Measurements from ENCODE around the gene KNSTRN.

Gene KNSTRN

GRCh38 chr15:40439960-40440742 lies 57.6 kb downstream of the KNSTRN start (continued):
- TF ChIP-seq ZNF658 (tag by site-specific recombination; IDR thresholded peaks at IDR 0.05) = no peak
- no peak for TF ChIP-seq ZNF416 (tag by site-specific recombination; IDR thresholded peaks at IDR 0.05)
- no peak for TF ChIP-seq ZNF747 (tag by site-specific recombination; IDR thresholded peaks at IDR 0.05)
- no peak for TF ChIP-seq ZBTB6 (tag by site-specific recombination; IDR thresholded peaks at IDR 0.05)
- no peak for TF ChIP-seq ZNF621 (tag by site-specific recombination; IDR thresholded peaks at IDR 0.05)
- TF ChIP-seq ZNF335 (tag by site-specific recombination; conservative IDR thresholded peaks at IDR 0.05) = peak; percentile 82
- TF ChIP-seq, protein P1, sequence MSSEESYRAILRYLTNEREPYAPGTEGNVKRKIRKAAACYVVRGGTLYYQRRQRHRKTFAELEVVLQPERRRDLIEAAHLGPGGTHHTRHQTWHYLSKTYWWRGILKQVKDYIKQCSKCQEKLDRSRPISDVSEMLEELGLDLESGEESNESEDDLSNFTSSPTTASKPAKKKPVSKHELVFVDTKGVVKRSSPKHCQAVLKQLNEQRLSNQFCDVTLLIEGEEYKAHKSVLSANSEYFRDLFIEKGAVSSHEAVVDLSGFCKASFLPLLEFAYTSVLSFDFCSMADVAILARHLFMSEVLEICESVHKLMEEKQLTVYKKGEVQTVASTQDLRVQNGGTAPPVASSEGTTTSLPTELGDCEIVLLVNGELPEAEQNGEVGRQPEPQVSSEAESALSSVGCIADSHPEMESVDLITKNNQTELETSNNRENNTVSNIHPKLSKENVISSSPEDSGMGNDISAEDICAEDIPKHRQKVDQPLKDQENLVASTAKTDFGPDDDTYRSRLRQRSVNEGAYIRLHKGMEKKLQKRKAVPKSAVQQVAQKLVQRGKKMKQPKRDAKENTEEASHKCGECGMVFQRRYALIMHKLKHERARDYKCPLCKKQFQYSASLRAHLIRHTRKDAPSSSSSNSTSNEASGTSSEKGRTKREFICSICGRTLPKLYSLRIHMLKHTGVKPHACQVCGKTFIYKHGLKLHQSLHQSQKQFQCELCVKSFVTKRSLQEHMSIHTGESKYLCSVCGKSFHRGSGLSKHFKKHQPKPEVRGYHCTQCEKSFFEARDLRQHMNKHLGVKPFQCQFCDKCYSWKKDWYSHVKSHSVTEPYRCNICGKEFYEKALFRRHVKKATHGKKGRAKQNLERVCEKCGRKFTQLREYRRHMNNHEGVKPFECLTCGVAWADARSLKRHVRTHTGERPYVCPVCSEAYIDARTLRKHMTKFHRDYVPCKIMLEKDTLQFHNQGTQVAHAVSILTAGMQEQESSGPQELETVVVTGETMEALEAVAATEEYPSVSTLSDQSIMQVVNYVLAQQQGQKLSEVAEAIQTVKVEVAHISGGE (tag by site-specific recombination; conservative IDR thresholded peaks at IDR 0.05; ENCODE audit: low read depth) = no peak
- no peak for TF ChIP-seq RBAK (tag by site-specific recombination; IDR thresholded peaks at IDR 0.05)
- no peak for TF ChIP-seq ZNF19 (tag by site-specific recombination; IDR thresholded peaks at IDR 0.05; ENCODE audit: low read depth)
- TF ChIP-seq ZNF48 (tag by site-specific recombination; IDR thresholded peaks at IDR 0.05) = no peak
- no peak for TF ChIP-seq ZNF701 (tag by site-specific recombination; IDR thresholded peaks at IDR 0.05)
- TF ChIP-seq ZBTB7A (tag by site-specific recombination; IDR thresholded peaks at IDR 0.05; ENCODE audit: low read depth) = 0 out of 2 replicates have a peak, but pooled peaks have one; percentile 26
- no peak for TF ChIP-seq ZNF37A (tag by site-specific recombination; IDR thresholded peaks at IDR 0.05)
- TF ChIP-seq ZBTB8A (tag by site-specific recombination; IDR thresholded peaks at IDR 0.05) = peak; percentile 53
- TF ChIP-seq PRDM1 (tag by site-specific recombination; IDR thresholded peaks at IDR 0.05) = no peak
- peak; percentile 86 for TF ChIP-seq ZNF600 (tag by site-specific recombination; IDR thresholded peaks at IDR 0.05)
- TF ChIP-seq, protein P2, sequence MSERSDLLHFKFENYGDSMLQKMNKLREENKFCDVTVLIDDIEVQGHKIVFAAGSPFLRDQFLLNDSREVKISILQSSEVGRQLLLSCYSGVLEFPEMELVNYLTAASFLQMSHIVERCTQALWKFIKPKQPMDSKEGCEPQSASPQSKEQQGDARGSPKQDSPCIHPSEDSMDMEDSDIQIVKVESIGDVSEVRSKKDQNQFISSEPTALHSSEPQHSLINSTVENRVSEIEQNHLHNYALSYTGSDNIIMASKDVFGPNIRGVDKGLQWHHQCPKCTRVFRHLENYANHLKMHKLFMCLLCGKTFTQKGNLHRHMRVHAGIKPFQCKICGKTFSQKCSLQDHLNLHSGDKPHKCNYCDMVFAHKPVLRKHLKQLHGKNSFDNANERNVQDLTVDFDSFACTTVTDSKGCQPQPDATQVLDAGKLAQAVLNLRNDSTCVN (tag by site-specific recombination; optimal IDR thresholded peaks at IDR 0.05) = no peak
- peak; percentile 11; the same call in 1 of the 2 replicates for TF ChIP-seq KLF17 (tag by site-specific recombination; IDR thresholded peaks at IDR 0.05)
- no peak for TF ChIP-seq ZNF501 (tag by site-specific recombination; IDR thresholded peaks at IDR 0.05)
- no peak for TF ChIP-seq SALL2 (tag by site-specific recombination; IDR thresholded peaks at IDR 0.05; ENCODE audit: borderline replicate concordance)
- TF ChIP-seq ZNF664 (tag by site-specific recombination; IDR thresholded peaks at IDR 0.05) = no peak
- no peak for TF ChIP-seq ZNF571 (tag by site-specific recombination; IDR thresholded peaks at IDR 0.05)
- TF ChIP-seq ZNF692 (tag by site-specific recombination; IDR thresholded peaks at IDR 0.05) = 0 out of 2 replicates have a peak, but pooled peaks have one; percentile 16
- TF ChIP-seq ZNF610 (tag by site-specific recombination; IDR thresholded peaks at IDR 0.05; ENCODE audit: borderline replicate concordance) = no peak
- peak; percentile 63 for TF ChIP-seq SP2 (tag by site-specific recombination; IDR thresholded peaks at IDR 0.05)
- TF ChIP-seq, protein P3, sequence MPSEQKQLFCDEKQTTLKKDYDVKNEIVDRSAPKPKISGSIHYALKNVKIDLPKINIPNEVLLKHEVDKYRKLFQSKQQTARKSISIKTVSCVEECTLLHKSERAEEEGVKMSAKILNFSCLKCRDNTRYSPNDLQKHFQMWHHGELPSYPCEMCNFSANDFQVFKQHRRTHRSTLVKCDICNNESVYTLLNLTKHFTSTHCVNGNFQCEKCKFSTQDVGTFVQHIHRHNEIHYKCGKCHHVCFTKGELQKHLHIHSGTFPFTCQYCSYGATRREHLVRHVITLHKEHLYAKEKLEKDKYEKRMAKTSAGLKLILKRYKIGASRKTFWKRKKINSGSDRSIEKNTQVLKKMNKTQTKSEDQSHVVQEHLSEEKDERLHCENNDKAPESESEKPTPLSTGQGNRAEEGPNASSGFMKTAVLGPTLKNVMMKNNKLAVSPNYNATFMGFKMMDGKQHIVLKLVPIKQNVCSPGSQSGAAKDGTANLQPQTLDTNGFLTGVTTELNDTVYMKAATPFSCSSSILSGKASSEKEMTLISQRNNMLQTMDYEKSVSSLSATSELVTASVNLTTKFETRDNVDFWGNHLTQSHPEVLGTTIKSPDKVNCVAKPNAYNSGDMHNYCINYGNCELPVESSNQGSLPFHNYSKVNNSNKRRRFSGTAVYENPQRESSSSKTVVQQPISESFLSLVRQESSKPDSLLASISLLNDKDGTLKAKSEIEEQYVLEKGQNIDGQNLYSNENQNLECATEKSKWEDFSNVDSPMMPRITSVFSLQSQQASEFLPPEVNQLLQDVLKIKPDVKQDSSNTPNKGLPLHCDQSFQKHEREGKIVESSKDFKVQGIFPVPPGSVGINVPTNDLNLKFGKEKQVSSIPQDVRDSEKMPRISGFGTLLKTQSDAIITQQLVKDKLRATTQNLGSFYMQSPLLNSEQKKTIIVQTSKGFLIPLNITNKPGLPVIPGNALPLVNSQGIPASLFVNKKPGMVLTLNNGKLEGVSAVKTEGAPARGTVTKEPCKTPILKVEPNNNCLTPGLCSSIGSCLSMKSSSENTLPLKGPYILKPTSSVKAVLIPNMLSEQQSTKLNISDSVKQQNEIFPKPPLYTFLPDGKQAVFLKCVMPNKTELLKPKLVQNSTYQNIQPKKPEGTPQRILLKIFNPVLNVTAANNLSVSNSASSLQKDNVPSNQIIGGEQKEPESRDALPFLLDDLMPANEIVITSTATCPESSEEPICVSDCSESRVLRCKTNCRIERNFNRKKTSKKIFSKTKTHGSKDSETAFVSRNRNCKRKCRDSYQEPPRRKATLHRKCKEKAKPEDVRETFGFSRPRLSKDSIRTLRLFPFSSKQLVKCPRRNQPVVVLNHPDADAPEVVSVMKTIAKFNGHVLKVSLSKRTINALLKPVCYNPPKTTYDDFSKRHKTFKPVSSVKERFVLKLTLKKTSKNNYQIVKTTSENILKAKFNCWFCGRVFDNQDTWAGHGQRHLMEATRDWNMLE (tag by site-specific recombination; conservative IDR thresholded peaks at IDR 0.05; ENCODE audit: low read depth) = no peak
- TF ChIP-seq ZNF791 (tag by site-specific recombination; IDR thresholded peaks at IDR 0.05) = no peak
